AG04449 (cell line): Measurements from ENCODE around the gene SMIM14.

Experiments used
- CTCF ChIA-PET: fragments of 350-600 bp; formaldehyde crosslinking; extraction: SDS; loops from one replicate; lab custom pipeline; 2021; ENCODE audit warnings: antibody characterized with exemption; lab: Yijun Ruan, JAX
- POLR2A ChIA-PET: fragments of 400-600, 350-600 bp; formaldehyde crosslinking; extraction: SDS; loops from one replicate; lab custom pipeline; 2020; ENCODE audit warnings: antibody characterized with exemption, inconsistent platforms; lab: Yijun Ruan, JAX
- DNase-seq: peaks from one replicate; pipeline ENCODE4 v3.0.0-alpha.2; 2010; ENCODE audit warnings: low read depth, low spot score
- H3K4me3 ChIP-seq: 2 replicates; pipeline ENCODE4 v1.5.1; 2011; ENCODE audit warnings: low read depth, mild to moderate bottlenecking, control low read depth, low read length
- TF ChIP-seq, protein P1 (sequence below): IDR thresholded peaks from one replicate; pipeline ENCODE4 v1.5.1; 2011; ENCODE audit warnings: mild to moderate bottlenecking, moderate library complexity, low read length, control low read depth, inconsistent platforms; ENCODE audit not compliant: insufficient read depth; ENCODE audit errors: missing control alignments

The SMIM14 gene

DNA sequence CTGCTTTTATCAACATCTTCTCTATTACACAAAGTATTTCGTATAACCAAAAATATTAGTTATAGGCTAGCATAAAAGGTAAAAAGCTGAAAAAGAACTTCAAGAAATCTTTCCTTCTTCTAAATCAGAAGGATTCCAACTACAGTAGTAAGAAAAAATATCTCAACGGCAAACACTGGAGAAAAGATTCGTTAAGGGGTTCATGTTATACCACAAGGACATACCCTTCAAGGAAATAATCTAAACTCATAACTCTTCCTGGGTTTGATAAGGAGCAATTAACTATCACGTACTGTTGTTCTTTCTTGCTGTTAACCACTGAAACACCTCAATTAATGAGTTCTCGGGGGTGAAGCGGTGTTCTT, 1.5 kb downstream of the SMIM14 start:
- TF ChIP-seq, protein P1, sequence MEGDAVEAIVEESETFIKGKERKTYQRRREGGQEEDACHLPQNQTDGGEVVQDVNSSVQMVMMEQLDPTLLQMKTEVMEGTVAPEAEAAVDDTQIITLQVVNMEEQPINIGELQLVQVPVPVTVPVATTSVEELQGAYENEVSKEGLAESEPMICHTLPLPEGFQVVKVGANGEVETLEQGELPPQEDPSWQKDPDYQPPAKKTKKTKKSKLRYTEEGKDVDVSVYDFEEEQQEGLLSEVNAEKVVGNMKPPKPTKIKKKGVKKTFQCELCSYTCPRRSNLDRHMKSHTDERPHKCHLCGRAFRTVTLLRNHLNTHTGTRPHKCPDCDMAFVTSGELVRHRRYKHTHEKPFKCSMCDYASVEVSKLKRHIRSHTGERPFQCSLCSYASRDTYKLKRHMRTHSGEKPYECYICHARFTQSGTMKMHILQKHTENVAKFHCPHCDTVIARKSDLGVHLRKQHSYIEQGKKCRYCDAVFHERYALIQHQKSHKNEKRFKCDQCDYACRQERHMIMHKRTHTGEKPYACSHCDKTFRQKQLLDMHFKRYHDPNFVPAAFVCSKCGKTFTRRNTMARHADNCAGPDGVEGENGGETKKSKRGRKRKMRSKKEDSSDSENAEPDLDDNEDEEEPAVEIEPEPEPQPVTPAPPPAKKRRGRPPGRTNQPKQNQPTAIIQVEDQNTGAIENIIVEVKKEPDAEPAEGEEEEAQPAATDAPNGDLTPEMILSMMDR, result no peak
- CTCF ChIA-PET, result interaction anchor here (1.2 to 6.3 kb wide), 3 partner anchors 16 to 338 kb away, joined by 4 to 53 read pairs (median 5); no protein-coding TSS in a partner anchor
- DNase-seq, result no peak
- peak overlapping the region; percentile 86 for H3K4me3 ChIP-seq
- POLR2A ChIA-PET, result interaction anchor here (1.5 to 4.9 kb wide), 4 partner anchors 13 to 171 kb away, joined by 4 to 87 read pairs (median 8); partner anchors contain the start of gene UGDH

GRCh38 chr4:39636531-39637184, 2.0 kb downstream of the SMIM14 start:
- POLR2A ChIA-PET, result interaction anchor here (4.9 kb wide), 1 partner anchor 111 kb away, joined by 87 read pairs; the partner anchor contains the start of gene UGDH
- TF ChIP-seq, protein P1, result no peak
- CTCF ChIA-PET, result interaction anchor here (1.1 to 6.3 kb wide), 2 partner anchors 114 to 167 kb away, joined by 3 to 53 read pairs; no protein-coding TSS in a partner anchor
- peak overlapping the region; percentile 86 for H3K4me3 ChIP-seq
- no peak for DNase-seq

DNA sequence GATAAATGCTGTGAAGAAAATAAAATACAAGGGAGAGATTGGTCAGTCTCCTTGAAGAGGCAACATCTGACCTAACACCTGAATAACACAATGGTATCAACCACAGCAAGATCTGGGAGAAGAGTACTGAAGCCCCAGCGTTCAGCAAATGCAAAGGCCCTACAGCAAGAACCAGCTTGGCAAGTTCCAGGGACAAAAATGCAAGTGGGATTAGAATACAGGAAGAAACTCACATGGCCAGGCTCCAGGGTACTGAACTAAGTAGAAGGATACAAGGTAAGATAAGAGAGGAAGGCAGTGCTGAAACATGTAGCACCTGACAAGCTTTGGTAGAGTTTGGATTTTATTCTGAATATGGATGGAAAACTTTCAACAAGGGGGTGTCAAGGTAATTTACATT, 3.6 kb downstream of the SMIM14 start:
- DNase-seq, result no peak
- TF ChIP-seq, protein P1, result no peak
- POLR2A ChIA-PET, result no interaction called here
- CTCF ChIA-PET, result interaction anchor here (0.9 to 4.4 kb wide), 3 partner anchors 9 to 168 kb away, joined by 3 to 18 read pairs (median 4); no protein-coding TSS in a partner anchor
- H3K4me3 ChIP-seq, result no peak overlapping the region

DNA sequence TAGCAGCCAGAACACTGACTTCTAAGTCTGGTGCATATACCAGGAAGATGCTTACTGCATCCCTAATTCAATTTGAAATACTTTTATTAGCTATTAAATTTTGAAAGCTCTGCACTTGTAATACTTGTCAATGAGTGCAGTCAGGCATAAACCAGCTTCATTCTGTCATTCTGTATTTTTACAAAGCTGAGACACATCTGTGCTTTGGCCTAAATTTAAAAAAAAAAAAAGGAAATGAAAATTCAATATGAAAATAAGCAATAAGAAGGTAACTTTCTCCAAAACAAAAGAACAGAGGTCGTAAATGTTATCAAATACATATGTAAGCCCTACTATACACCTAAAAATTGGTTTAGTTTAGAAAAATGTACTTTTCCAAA, 7.0 kb downstream of the SMIM14 start:
- ChIA-PET CTCF (interaction anchor here (0.7 to 4.4 kb wide), 2 partner anchors 36 to 162 kb away, joined by 4 to 18 read pairs; no protein-coding TSS in a partner anchor), POLR2A (interaction anchor here (0.7 kb wide), 1 partner anchor 8 kb away, joined by 5 read pairs; no protein-coding TSS in a partner anchor)
- no peak for DNase-seq
- TF ChIP-seq, protein P1, result no peak
- H3K4me3 ChIP-seq, result no peak overlapping the region

DNA sequence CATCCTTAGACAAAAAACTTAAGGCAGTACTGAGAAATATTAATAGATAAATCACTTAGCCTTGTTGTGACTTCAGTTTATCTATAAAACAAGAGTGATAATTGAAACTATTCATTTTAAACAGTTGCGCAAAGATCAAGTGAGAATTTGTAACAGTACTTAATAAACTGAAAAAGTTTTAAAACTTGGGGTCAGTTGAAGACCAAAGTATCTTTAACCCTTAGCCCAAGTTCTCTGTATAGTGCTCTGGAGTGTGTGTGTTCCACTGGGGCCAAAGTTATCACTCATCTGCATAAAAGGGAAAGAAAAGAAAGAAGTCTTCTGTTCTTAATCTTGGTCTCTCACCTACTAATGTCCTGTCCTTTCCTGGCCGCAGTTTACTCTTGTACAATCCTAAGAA, 11.3 kb downstream of the SMIM14 start:
- POLR2A ChIA-PET, result no interaction called here

DNA sequence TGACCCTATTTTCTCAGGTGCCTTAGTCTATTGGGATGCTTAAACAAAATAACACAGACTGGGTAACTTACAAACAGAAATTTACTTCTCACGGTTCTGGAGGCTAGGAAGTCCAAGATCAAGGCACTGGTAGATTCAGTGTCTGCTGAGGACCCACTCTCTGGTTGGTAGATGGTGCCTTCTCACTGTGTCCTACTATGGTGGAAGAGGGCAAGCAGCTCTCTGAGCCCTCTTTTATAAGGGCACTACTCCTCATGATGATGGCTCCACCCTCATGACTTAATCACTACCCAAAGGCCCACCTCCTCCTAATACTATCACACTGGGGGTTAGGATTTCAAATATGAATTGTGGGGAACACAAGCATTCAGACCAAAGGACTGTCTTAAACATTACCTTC, 11.8 kb downstream of the SMIM14 start:
- TF ChIP-seq, protein P1, result no peak
- CTCF ChIA-PET, result interaction anchor here (1.6 kb wide), 1 partner anchor 8 kb away, joined by 4 read pairs; no protein-coding TSS in a partner anchor
- POLR2A ChIA-PET, result no interaction called here
- no peak overlapping the region for H3K4me3 ChIP-seq
- no peak for DNase-seq

More for the DNA sequence above, 11.3 kb downstream of the SMIM14 start:
- TF ChIP-seq, protein P1, result no peak
- no peak overlapping the region for H3K4me3 ChIP-seq
- CTCF ChIA-PET, result no interaction called here
- DNase-seq, result no peak
